Bladder microvascular endothelial cell (primary cell): ENCODE data around the gene AUP1. TPM values are rescaled to one million over a fixed set of nuclear protein-coding genes. Genes with fewer than 3 reads are reported as not detected.

Source experiments
- total RNA-seq: library from RNA; depleted of rRNA; stranded (reverse); fragments of >200 nt; gene quantifications from 2 replicates; pipeline ENCODE4 v1.2.3, GENCODE V29; 2014

The AUP1 gene
- total RNA-seq, result 92.4 and 104 TPM in 2 replicates

GRCh38 chr2:74529357-74530238 lies at the start of gene AUP1, which contains the start of gene HTRA2:
AUP1 (minus strand) TSS chr2:74529706; CDS start chr2:74529629, 77 bp downstream.
HTRA2 (plus strand) TSS chr2:74529933; CDS start chr2:74530007, 74 bp downstream.

GRCh38 chr2:74553892-74554819 lies 24.6 kb upstream of the AUP1 start, which contains the start of the genes DOK1 and LOXL3:
DOK1 (plus strand) TSS chr2:74554720; CDS start chr2:74554755, 35 bp downstream.
LOXL3 (minus strand) TSS chr2:74553942; CDS start chr2:74552634, 1,308 bp downstream.

GRCh38 chr2:74525717-74526648 lies 3.5 kb downstream of the AUP1 start, which contains the start of gene DQX1:
DQX1 (minus strand) TSS chr2:74526231; CDS start chr2:74525729, 502 bp downstream.

GRCh38 chr2:74514368-74515270 lies 14.9 kb downstream of the AUP1 start, which contains the start of gene TLX2:
TLX2 (plus strand) TSS chr2:74514450; CDS start chr2:74514807, 357 bp downstream.

GRCh38 chr2:74507145-74507925 lies 22.2 kb downstream of the AUP1 start, which contains the start of gene PCGF1:
PCGF1 (minus strand) TSS chr2:74507695; CDS start chr2:74507668, 27 bp downstream.

GRCh38 chr2:74499267-74499939 lies 30.1 kb downstream of the AUP1 start, which contains the start of gene LBX2:
LBX2 (minus strand) TSS chr2:74499603; CDS start chr2:74499537, 66 bp downstream.

GRCh38 chr2:74482801-74483674 lies 46.5 kb downstream of the AUP1 start, which contains the start of the genes CCDC142 and TTC31:
CCDC142 (minus strand) TSS chr2:74482998; CDS start chr2:74482837, 161 bp downstream.
TTC31 (plus strand) TSS chr2:74483081; CDS start chr2:74483096, 15 bp downstream.

Other genes starting within 250 kb of the AUP1 start
- gene SLC4A5, start 186.3 kb downstream of the AUP1 start, total RNA-seq, result 0.38 TPM in 1 of 2 replicates, not detected in the other
- gene DCTN1, start 149.4 kb downstream of the AUP1 start, total RNA-seq, result 101 and 183 TPM in 2 replicates
- 0.13 and 0.16 TPM in 2 replicates for gene C2orf81, start 108.1 kb downstream of the AUP1 start, total RNA-seq
- 23.2 and 38.9 TPM in 2 replicates for gene WDR54, start 108.0 kb downstream of the AUP1 start, total RNA-seq
- gene RTKN, start 87.8 kb downstream of the AUP1 start, total RNA-seq, result 3.2 and 30.9 TPM in 2 replicates
- 6.6 and 11.4 TPM in 2 replicates for gene INO80B, start 74.6 kb downstream of the AUP1 start, total RNA-seq
- 25.9 and 49.3 TPM in 2 replicates for gene WBP1, start 71.3 kb downstream of the AUP1 start, total RNA-seq
- 46.6 and 63.2 TPM in 2 replicates for gene MOGS, start 64.3 kb downstream of the AUP1 start, total RNA-seq
- 36.4 and 43.2 TPM in 2 replicates for gene MRPL53, start 57.0 kb downstream of the AUP1 start, total RNA-seq
- 12.6 and 21.5 TPM in 2 replicates for gene CCDC142, start 46.7 kb downstream of the AUP1 start, total RNA-seq
- gene TTC31, start 46.6 kb downstream of the AUP1 start, total RNA-seq, result 6.0 and 12.3 TPM in 2 replicates
- gene LBX2, start 30.1 kb downstream of the AUP1 start, total RNA-seq, result 1.3 and 1.9 TPM in 2 replicates
- gene PCGF1, start 22.0 kb downstream of the AUP1 start, total RNA-seq, result 9.7 and 12.0 TPM in 2 replicates
- not detected in 2 replicates for gene TLX2, start 15.3 kb downstream of the AUP1 start, total RNA-seq
- 0.16 TPM in 1 of 2 replicates, not detected in the other for gene DQX1, start 3.5 kb downstream of the AUP1 start, total RNA-seq
- 38.4 and 43.9 TPM in 2 replicates for gene HTRA2, start 227 bp upstream of the AUP1 start, total RNA-seq
- 1.4 and 1.8 TPM in 2 replicates for gene LOXL3, start 24.2 kb upstream of the AUP1 start, total RNA-seq
- gene DOK1, start 25.0 kb upstream of the AUP1 start, total RNA-seq, result 14.4 and 18.3 TPM in 2 replicates
- not detected in 2 replicates for gene M1AP, start 118.6 kb upstream of the AUP1 start, total RNA-seq
- gene SEMA4F, start 124.5 kb upstream of the AUP1 start, total RNA-seq, result 2.3 and 7.0 TPM in 2 replicates